IMR-90 (cell line): ENCODE data around the gene PDF. TPM values are rescaled to one million over a fixed set of nuclear protein-coding genes. Genes with fewer than 3 reads are reported as not detected.

ENCODE experiments used
- ATAC-seq: fragments of 200-7000 bp; cut with Tn5 transposase; 2 replicates; pipeline ENCODE4 v1.9.1; 2020; ENCODE audit warnings: low read depth, mild to moderate bottlenecking, moderate library complexity
- BruUV-seq: library from RNA; stranded (reverse); fragments of 400-500 nt; replicated peaks from 2 replicates; lab custom pipeline; 2021; lab: Mats Ljungman, UMichigan
- CTCF ChIA-PET: fragments of 300-600 bp; formaldehyde crosslinking; extraction: SDS; loops from one replicate; lab custom pipeline; 2021; ENCODE audit warnings: antibody characterized with exemption; lab: Yijun Ruan, JAX
- POLR2A ChIA-PET: fragments of 300-600 bp; sonication (Branson Sonifier 250); formaldehyde crosslinking; loops from one replicate; lab custom pipeline; 2022; ENCODE audit warnings: antibody characterized with exemption; ENCODE audit not compliant: unreplicated experiment; lab: Charles Lee
- DNase-seq: peaks from one replicate; pipeline ENCODE4 v3.0.0; 2013
- H2AFZ ChIP-seq: replicated peaks from 2 replicates; pipeline ENCODE3; 2013; ENCODE audit warnings: low read length, mild to moderate bottlenecking; ENCODE audit not compliant: poor library complexity
- H2AK5ac ChIP-seq: 2 replicates; pipeline ENCODE4 v1.6.1; 2013; ENCODE audit warnings: low read depth, low read length, inconsistent platforms
- H2AK9ac ChIP-seq: replicated peaks from 2 replicates; pipeline ENCODE3; 2013; ENCODE audit warnings: mild to moderate bottlenecking, low read depth, low read length, moderate library complexity; ENCODE audit not compliant: poor library complexity
- H2BK120ac ChIP-seq: 2 replicates; pipeline ENCODE4 v1.6.1; 2013; ENCODE audit warnings: low read depth, low read length, inconsistent platforms
- H2BK15ac ChIP-seq: 3 replicates; pipeline ENCODE4 v1.6.1; 2013; ENCODE audit warnings: low read depth, low read length, inconsistent platforms
- H2BK20ac ChIP-seq: 2 replicates; pipeline ENCODE4 v1.6.1; 2013; ENCODE audit warnings: low read depth, mild to moderate bottlenecking, inconsistent platforms, low read length, moderate library complexity
- H2BK5ac ChIP-seq: 2 replicates; pipeline ENCODE4 v1.6.1; 2013; ENCODE audit warnings: mild to moderate bottlenecking, low read depth, low read length, inconsistent platforms; ENCODE audit not compliant: poor library complexity, severe bottlenecking
- H3K14ac ChIP-seq: replicated peaks from 2 replicates; pipeline ENCODE4 v1.6.1; 2013; ENCODE audit warnings: low read depth, low read length, inconsistent platforms
- H3K18ac ChIP-seq: 2 replicates; pipeline ENCODE4 v1.6.1; 2013; ENCODE audit warnings: low read depth, low read length, control low read depth
- H3K23ac ChIP-seq: 2 replicates; pipeline ENCODE4 v1.6.1; 2013; ENCODE audit warnings: low read depth, low read length, inconsistent platforms
- H3K27ac ChIP-seq: 2 replicates; pipeline ENCODE4 v1.5.1; 2013; ENCODE audit warnings: mild to moderate bottlenecking, control low read depth, low read length; ENCODE audit not compliant: insufficient read depth
- H3K27me3 ChIP-seq: 2 replicates; pipeline ENCODE4 v1.6.1; 2013; ENCODE audit warnings: low read length; ENCODE audit not compliant: control insufficient read depth, insufficient read depth
- H3K36me3 ChIP-seq: 2 replicates; pipeline ENCODE4 v1.6.1; 2013; ENCODE audit warnings: low read length, mixed read lengths; ENCODE audit not compliant: control insufficient read depth, insufficient read depth
- H3K4ac ChIP-seq: 2 replicates; pipeline ENCODE4 v1.6.1; 2013; ENCODE audit warnings: low read depth, low read length, inconsistent platforms
- H3K4me1 ChIP-seq: 2 replicates; pipeline ENCODE4 v1.6.1; 2013; ENCODE audit warnings: low read length, mixed read lengths; ENCODE audit not compliant: control insufficient read depth, insufficient read depth
- H3K4me2 ChIP-seq: 2 replicates; pipeline ENCODE4 v1.6.1; 2013; ENCODE audit warnings: low read depth, mild to moderate bottlenecking, control low read depth, low read length, moderate library complexity
- H3K4me3 ChIP-seq: 2 replicates; pipeline ENCODE4 v1.5.1; 2013; ENCODE audit warnings: low read depth, mild to moderate bottlenecking, control low read depth, low read length, moderate library complexity; ENCODE audit not compliant: insufficient read depth
- H3K56ac ChIP-seq: 2 replicates; pipeline ENCODE4 v1.6.1; 2013; ENCODE audit warnings: low read length, inconsistent platforms; ENCODE audit not compliant: insufficient read depth; ENCODE audit errors: extremely low read depth
- H3K79me1 ChIP-seq, 2 experiments: 2 replicates each; pipeline ENCODE4 v1.6.1; 2013; ENCODE audit warnings: low read length in 2 of 2, inconsistent platforms in 1 of 2, low read depth in 1 of 2
- H3K9ac ChIP-seq: 2 replicates; pipeline ENCODE4 v1.6.1; 2013; ENCODE audit warnings: low read depth, low read length, control low read depth
- H3K9me1 ChIP-seq: 2 replicates; pipeline ENCODE4 v1.6.1; 2013; ENCODE audit warnings: low read length, inconsistent platforms; ENCODE audit not compliant: insufficient read depth
- H3K9me3 ChIP-seq: 2 replicates; pipeline ENCODE4 v1.6.1; 2013; ENCODE audit warnings: low read length; ENCODE audit not compliant: control insufficient read depth, insufficient read depth
- H4K20me1 ChIP-seq: 2 replicates; pipeline ENCODE4 v1.6.1; 2013; ENCODE audit warnings: low read length, inconsistent platforms; ENCODE audit not compliant: insufficient read depth
- H4K5ac ChIP-seq: 2 replicates; pipeline ENCODE4 v1.6.1; 2013; ENCODE audit warnings: mild to moderate bottlenecking, low read depth, low read length, control low read depth
- H4K8ac ChIP-seq, 2 experiments: 2 replicates each; pipeline ENCODE4 v1.6.1; 2013; ENCODE audit warnings: low read depth in 2 of 2, low read length in 2 of 2, control low read depth in 1 of 2, inconsistent platforms in 1 of 2
- H4K91ac ChIP-seq: 2 replicates; pipeline ENCODE4 v1.6.1; 2013; ENCODE audit warnings: low read depth, low read length, inconsistent platforms; ENCODE audit not compliant: insufficient read depth
- CEBPB ChIP-seq: IDR thresholded peaks from 2 replicates; pipeline ENCODE4 v1.6.1; 2012; ENCODE audit warnings: low read depth, low read length, improper control_type of control experiment
- MXI1 ChIP-seq: IDR thresholded peaks from 2 replicates; pipeline ENCODE4 v1.6.1; 2012; ENCODE audit warnings: low read depth, mild to moderate bottlenecking, low read length, moderate library complexity, borderline replicate concordance
- NFE2L2 ChIP-seq: fragments of 150-350 bp; IDR thresholded peaks from 2 replicates; pipeline ENCODE4 v1.6.1; 2016; ENCODE audit warnings: low read depth, mild to moderate bottlenecking, low read length
- RCOR1 ChIP-seq: IDR thresholded peaks from 2 replicates; pipeline ENCODE4 v1.6.1; 2012; ENCODE audit warnings: mild to moderate bottlenecking, low read length, improper control_type of control experiment; ENCODE audit not compliant: insufficient replicate concordance
- SMC3 ChIP-seq: fragments of 150-350 bp; IDR thresholded peaks from 2 replicates; pipeline ENCODE4 v1.6.1; 2016; ENCODE audit warnings: low read depth, mild to moderate bottlenecking, antibody characterized with exemption, low read length, moderate library complexity
- USF2 ChIP-seq: fragments of 150-350 bp; IDR thresholded peaks from 2 replicates; pipeline ENCODE4 v1.6.1; 2017; ENCODE audit warnings: mild to moderate bottlenecking, antibody characterized with exemption, low read length, low read depth
- WGBS, 2 experiments: methylation state at CpG; one replicate each; pipeline versions ENCODE4 v1.1.5 to v1.1.7; 2013; ENCODE audit warnings: missing lambda C conversion rate in 2 of 2; ENCODE audit not compliant: insufficient read length in 1 of 2; ENCODE audit errors: extremely low coverage in 2 of 2; 5-methylcytosine and 5-hydroxymethylcytosine counted together
- dilution Hi-C: fragments of 300-500 bp; cut with HindIII; formaldehyde crosslinking; loops from one replicate; pipeline ENCODE4 v1.14.3; 2018; ENCODE audit warnings: low sequenced_read_pairs; ENCODE audit not compliant: unreplicated experiment
- in situ Hi-C: fragments of 300-500 bp; cut with MboI; formaldehyde crosslinking; loops from 3 replicates; pipeline ENCODE4 v1.14.3; 2019; ENCODE audit warnings: low sequenced_read_pairs, inconsistent platforms, mixed read lengths
- intact Hi-C: fragments of 100-400 bp; cut with micrococcal nuclease; formaldehyde crosslinking; loops from 2 replicates; pipeline ENCODE4 v1.10.0; 2022
- polyA plus RNA-seq, 3 experiments: library from polyadenylated mRNA; depleted of rRNA; stranded (reverse); fragments of >200 nt; gene quantifications; 2 replicates each; pipeline ENCODE4 v1.2.3, GENCODE V29; 2012; ENCODE audit warnings: low replicate concordance in 1 of 3
- total RNA-seq: library from RNA; depleted of rRNA; stranded (reverse); fragments of >200 nt; gene quantifications from 2 replicates; pipeline ENCODE4 v1.2.3, GENCODE V29; 2012
- TF ChIP-seq, protein P1 (sequence below): conservative IDR thresholded peaks from 2 replicates; pipeline ENCODE4 v1.5.1; 2012; ENCODE audit warnings: mild to moderate bottlenecking, low read depth, low read length, improper control_type of control experiment
- TF ChIP-seq, protein P2 (sequence below): fragments of 150-350 bp; IDR thresholded peaks from 2 replicates; pipeline ENCODE4 v1.6.1; 2016; ENCODE audit warnings: low read depth, mild to moderate bottlenecking, low read length, moderate library complexity, borderline replicate concordance

The PDF gene
- total and polyA plus RNA-seq, 2 of the 4 experiments (the other 2 are of a cell fraction), result 4.5 to 6.4 TPM

GRCh38 chr16:69322343-69322742 lies 8.0 kb downstream of the PDF start:
- Histone ChIP-seq H4K5ac (no peak overlapping the region), H3K9me3 (no peaks in the 10 kb centered on the region), H3K79me1 (peaks cover 30 to 80% of the 10 kb centered on the region in 2 experiments), H3K56ac (no peak overlapping the region), H3K4me1 (no peaks in the 10 kb centered on the region), H3K27me3 (no peaks in the 10 kb centered on the region), H2AK9ac (peak overlapping the region; percentile 1), H3K4me3 (no peak overlapping the region), H3K4ac (no peak overlapping the region), H2AK5ac (no peak overlapping the region), H3K9ac (no peak overlapping the region), H2BK15ac (no peak overlapping the region), H2AFZ (no peak overlapping the region), H3K9me1 (peaks cover 10% of the 10 kb centered on the region), H4K8ac (no peak overlapping the region), H4K20me1 (peaks cover 47% of the 10 kb centered on the region), H4K91ac (no peak overlapping the region), H3K4me2 (no peak overlapping the region), H3K14ac (no peak overlapping the region), H2BK120ac (no peak overlapping the region), H3K27ac (no peak overlapping the region), H3K18ac (no peak overlapping the region), H3K23ac (no peak overlapping the region), H2BK5ac (no peak overlapping the region), H3K36me3 (peaks cover 77% of the 10 kb centered on the region), H2BK20ac (no peak overlapping the region)
- ATAC-seq (no peak), DNase-seq (no peak)
- TF ChIP-seq USF2 (no peak), SMC3 (no peak), NFE2L2 (no peak), CEBPB (no peak), MXI1 (no peak), RCOR1 (no peak)
- TF ChIP-seq, protein P1, sequence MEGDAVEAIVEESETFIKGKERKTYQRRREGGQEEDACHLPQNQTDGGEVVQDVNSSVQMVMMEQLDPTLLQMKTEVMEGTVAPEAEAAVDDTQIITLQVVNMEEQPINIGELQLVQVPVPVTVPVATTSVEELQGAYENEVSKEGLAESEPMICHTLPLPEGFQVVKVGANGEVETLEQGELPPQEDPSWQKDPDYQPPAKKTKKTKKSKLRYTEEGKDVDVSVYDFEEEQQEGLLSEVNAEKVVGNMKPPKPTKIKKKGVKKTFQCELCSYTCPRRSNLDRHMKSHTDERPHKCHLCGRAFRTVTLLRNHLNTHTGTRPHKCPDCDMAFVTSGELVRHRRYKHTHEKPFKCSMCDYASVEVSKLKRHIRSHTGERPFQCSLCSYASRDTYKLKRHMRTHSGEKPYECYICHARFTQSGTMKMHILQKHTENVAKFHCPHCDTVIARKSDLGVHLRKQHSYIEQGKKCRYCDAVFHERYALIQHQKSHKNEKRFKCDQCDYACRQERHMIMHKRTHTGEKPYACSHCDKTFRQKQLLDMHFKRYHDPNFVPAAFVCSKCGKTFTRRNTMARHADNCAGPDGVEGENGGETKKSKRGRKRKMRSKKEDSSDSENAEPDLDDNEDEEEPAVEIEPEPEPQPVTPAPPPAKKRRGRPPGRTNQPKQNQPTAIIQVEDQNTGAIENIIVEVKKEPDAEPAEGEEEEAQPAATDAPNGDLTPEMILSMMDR, result no peak
- TF ChIP-seq, protein P2, sequence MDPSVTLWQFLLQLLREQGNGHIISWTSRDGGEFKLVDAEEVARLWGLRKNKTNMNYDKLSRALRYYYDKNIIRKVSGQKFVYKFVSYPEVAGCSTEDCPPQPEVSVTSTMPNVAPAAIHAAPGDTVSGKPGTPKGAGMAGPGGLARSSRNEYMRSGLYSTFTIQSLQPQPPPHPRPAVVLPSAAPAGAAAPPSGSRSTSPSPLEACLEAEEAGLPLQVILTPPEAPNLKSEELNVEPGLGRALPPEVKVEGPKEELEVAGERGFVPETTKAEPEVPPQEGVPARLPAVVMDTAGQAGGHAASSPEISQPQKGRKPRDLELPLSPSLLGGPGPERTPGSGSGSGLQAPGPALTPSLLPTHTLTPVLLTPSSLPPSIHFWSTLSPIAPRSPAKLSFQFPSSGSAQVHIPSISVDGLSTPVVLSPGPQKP, result no peak
- in situ Hi-C loops, result no loop called here
- ChIA-PET CTCF (interaction anchor here (0.7 kb wide), 1 partner anchor 170 kb away, joined by 3 read pairs; no protein-coding TSS in a partner anchor), POLR2A (no interaction called here)
- BruUV-seq, result no TSS peak
- WGBS, 2 experiments, result 95% methylated on average over 3 of the region's 7 CpGs; no CpG with 5 or more reads in 1 of the 2 experiments
- dilution Hi-C loops, result no loop called here
- intact Hi-C loops, result no loop called here
